ENCODE measurements around the gene C2CD2. TPM values are rescaled to one million over a fixed set of nuclear protein-coding genes. Genes with fewer than 3 reads are reported as not detected.
A peak's percentile ranks its signal among the peaks of the same experiment; 100 is the strongest.

The C2CD2 gene
- total RNA-seq, 4 donors from 2014 or later: 35.9 to 43.8 (median 38.9) TPM

GRCh38 chr21:41924368-41924754 is 29.5 kb downstream of the C2CD2 start:
- no peak overlapping the region for H3K4me3 ChIP-seq
- no peak for DNase-seq (ENCODE audit: low spot score in 2 of 2)

GRCh38 chr21:41923631-41924367 is 30.0 kb downstream of the C2CD2 start:
- peak overlapping the region; percentile 80 for H3K27ac ChIP-seq
- H3K9me3 ChIP-seq: no peaks in the 10 kb centered on the region
- no peak overlapping the region for H3K4me3 ChIP-seq
- TF ChIP-seq, protein P1, sequence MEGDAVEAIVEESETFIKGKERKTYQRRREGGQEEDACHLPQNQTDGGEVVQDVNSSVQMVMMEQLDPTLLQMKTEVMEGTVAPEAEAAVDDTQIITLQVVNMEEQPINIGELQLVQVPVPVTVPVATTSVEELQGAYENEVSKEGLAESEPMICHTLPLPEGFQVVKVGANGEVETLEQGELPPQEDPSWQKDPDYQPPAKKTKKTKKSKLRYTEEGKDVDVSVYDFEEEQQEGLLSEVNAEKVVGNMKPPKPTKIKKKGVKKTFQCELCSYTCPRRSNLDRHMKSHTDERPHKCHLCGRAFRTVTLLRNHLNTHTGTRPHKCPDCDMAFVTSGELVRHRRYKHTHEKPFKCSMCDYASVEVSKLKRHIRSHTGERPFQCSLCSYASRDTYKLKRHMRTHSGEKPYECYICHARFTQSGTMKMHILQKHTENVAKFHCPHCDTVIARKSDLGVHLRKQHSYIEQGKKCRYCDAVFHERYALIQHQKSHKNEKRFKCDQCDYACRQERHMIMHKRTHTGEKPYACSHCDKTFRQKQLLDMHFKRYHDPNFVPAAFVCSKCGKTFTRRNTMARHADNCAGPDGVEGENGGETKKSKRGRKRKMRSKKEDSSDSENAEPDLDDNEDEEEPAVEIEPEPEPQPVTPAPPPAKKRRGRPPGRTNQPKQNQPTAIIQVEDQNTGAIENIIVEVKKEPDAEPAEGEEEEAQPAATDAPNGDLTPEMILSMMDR (IDR thresholded peaks at IDR 0.05): no peak
- TF ChIP-seq POLR2AphosphoS5 (IDR thresholded peaks at IDR 0.05) (no peak), POLR2A (IDR thresholded peaks at IDR 0.05) (no peak), EP300 (IDR thresholded peaks at IDR 0.05) (no peak)
- WGBS: 45% methylated on average over 7 of the region's 7 CpGs
- peaks cover 32% of the 10 kb centered on the region for H3K4me1 ChIP-seq
- H3K27me3 ChIP-seq: no peaks in the 10 kb centered on the region
- no peak for DNase-seq (ENCODE audit: low spot score in 2 of 2)
- H3K36me3 ChIP-seq: no peaks in the 10 kb centered on the region

More at GRCh38 chr21:41924368-41924754, 29.5 kb downstream of the C2CD2 start:
- H3K9me3 ChIP-seq: no peaks in the 10 kb centered on the region
- H3K4me1 ChIP-seq: peaks cover 36% of the 10 kb centered on the region
- 62% methylated on average over 6 of the region's 6 CpGs for WGBS
- TF ChIP-seq EP300 (IDR thresholded peaks at IDR 0.05) (no peak), POLR2A (IDR thresholded peaks at IDR 0.05) (no peak), POLR2AphosphoS5 (IDR thresholded peaks at IDR 0.05) (no peak)
- TF ChIP-seq, protein P1 (IDR thresholded peaks at IDR 0.05): no peak
- no peak overlapping the region for H3K27ac ChIP-seq
- no peaks in the 10 kb centered on the region for H3K36me3 ChIP-seq
- H3K27me3 ChIP-seq: no peaks in the 10 kb centered on the region

- TF ChIP-seq, protein P1 (IDR thresholded peaks at IDR 0.05): no peak
- TF ChIP-seq EP300 (IDR thresholded peaks at IDR 0.05) (no peak), POLR2AphosphoS5 (IDR thresholded peaks at IDR 0.05) (no peak), POLR2A (IDR thresholded peaks at IDR 0.05) (no peak)
- Histone ChIP-seq H3K36me3 (peaks cover 4% of the 10 kb centered on the region), H3K4me1 (peaks cover 28% of the 10 kb centered on the region), H3K4me3 (no peak overlapping the region), H3K9me3 (no peaks in the 10 kb centered on the region), H3K27me3 (no peaks in the 10 kb centered on the region), H3K27ac (peak overlapping the region; percentile 80)
- 59% methylated on average over 8 of the region's 8 CpGs for WGBS
- DNase-seq (ENCODE audit: low spot score in 2 of 2): no peak
These were observed 30.6 kb downstream of the C2CD2 start for GRCh38 chr21:41923186-41923585.

DNA sequence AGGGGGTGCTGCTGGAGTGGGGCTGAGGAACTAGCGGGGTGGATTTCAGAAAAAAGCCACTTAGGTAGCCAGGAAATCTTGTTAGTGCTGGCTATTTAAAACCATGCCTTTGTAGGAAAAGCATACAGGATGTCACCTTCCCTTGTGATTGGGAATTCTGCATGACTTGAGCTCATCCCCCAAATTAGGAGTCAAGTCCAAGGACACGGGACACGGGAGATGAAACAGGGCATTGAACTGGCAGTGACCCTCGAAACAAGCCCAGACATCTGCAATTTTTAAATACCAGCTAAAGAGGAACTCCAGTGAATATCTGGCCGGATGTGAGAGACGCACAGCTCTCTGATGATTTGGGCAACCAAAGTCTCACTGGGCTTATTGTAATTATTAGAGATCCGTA is 32.8 kb downstream of the C2CD2 start:
- Histone ChIP-seq H3K27me3 (no peaks in the 10 kb centered on the region), H3K9me3 (no peaks in the 10 kb centered on the region), H3K36me3 (peaks cover 25% of the 10 kb centered on the region), H3K4me1 (peaks cover 11% of the 10 kb centered on the region), H3K4me3 (no peak overlapping the region), H3K27ac (no peak overlapping the region)
- 68% methylated on average over 7 of the region's 7 CpGs for WGBS
- DNase-seq (ENCODE audit: low spot score in 2 of 2): no peak
- TF ChIP-seq, protein P1 (IDR thresholded peaks at IDR 0.05): no peak
- no peak for TF ChIP-seq POLR2A (IDR thresholded peaks at IDR 0.05)
- no peak for TF ChIP-seq EP300 (IDR thresholded peaks at IDR 0.05)
- TF ChIP-seq POLR2AphosphoS5 (IDR thresholded peaks at IDR 0.05): no peak

DNA sequence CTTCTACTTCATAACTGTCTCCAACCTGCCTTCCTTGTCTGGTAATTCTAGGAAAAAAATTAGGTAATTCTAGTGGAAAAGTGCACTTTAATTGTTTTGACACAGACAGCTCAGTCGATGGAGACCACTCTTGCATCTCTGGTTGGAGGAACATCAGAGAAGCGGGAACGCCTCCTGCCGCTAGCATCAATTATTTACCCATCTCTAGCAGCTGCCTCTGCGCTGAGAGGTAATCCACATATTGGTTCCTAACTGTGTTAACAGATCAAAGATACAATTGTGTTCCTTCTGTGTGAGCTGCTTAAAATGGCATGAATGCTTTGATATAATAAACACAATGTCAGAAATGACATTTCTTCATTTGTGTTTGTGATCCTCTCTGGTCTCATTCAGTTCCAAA is 33.3 kb downstream of the C2CD2 start:
- no peaks in the 10 kb centered on the region for H3K27me3 ChIP-seq
- peaks cover 25% of the 10 kb centered on the region for H3K36me3 ChIP-seq
- TF ChIP-seq EP300 (IDR thresholded peaks at IDR 0.05) (no peak), POLR2A (IDR thresholded peaks at IDR 0.05) (no peak), POLR2AphosphoS5 (IDR thresholded peaks at IDR 0.05) (no peak)
- TF ChIP-seq, protein P1 (IDR thresholded peaks at IDR 0.05): no peak
- no peak overlapping the region for H3K27ac ChIP-seq
- 90% methylated on average over 5 of the region's 5 CpGs for WGBS
- peaks cover 6% of the 10 kb centered on the region for H3K4me1 ChIP-seq
- H3K4me3 ChIP-seq: no peak overlapping the region
- no peak for DNase-seq (ENCODE audit: low spot score in 2 of 2)
- H3K9me3 ChIP-seq: no peaks in the 10 kb centered on the region

Data from suprapubic skin (tissue), 4 donors.